K562 (cell line): Measurements from ENCODE around the gene SLC20A1. TPM values are rescaled to one million over a fixed set of nuclear protein-coding genes. Genes with fewer than 3 reads are reported as not detected.

Experiments
- C11orf30 ChIP-seq: fragments of 450-650 bp; IDR thresholded peaks from 2 replicates; pipeline ENCODE4 v1.6.1; 2016; ENCODE audit warnings: low read depth, mild to moderate bottlenecking
- CHD4 ChIP-seq: fragments of 200-600 bp; sonication (generic); IDR thresholded peaks from 3 replicates; pipeline ENCODE4 v1.6.1; 2012; ENCODE audit warnings: low read depth, mild to moderate bottlenecking, mixed read lengths, low read length, inconsistent platforms; ENCODE audit not compliant: insufficient read depth, insufficient replicate concordance, poor library complexity, severe bottlenecking
- EHMT2 ChIP-seq: fragments of 450-650 bp; IDR thresholded peaks from 2 replicates; pipeline ENCODE4 v1.6.1; 2018; ENCODE audit warnings: antibody characterized with exemption
- HNRNPL ChIP-seq: fragments of 200-400 bp; formaldehyde crosslinking; IDR thresholded peaks from 2 replicates; pipeline ENCODE4 v1.6.1; 2017; ENCODE audit warnings: low read depth, mild to moderate bottlenecking, low read length
- NCOA6 ChIP-seq: fragments of 450-650 bp; IDR thresholded peaks from 2 replicates; pipeline ENCODE4 v1.6.1; 2017; ENCODE audit warnings: mild to moderate bottlenecking
- NFXL1 ChIP-seq: fragments of 450-650 bp; formaldehyde crosslinking; IDR thresholded peaks from 2 replicates; pipeline ENCODE4 v1.4.0; 2021; ENCODE audit warnings: mild to moderate bottlenecking
- NONO ChIP-seq, 2 experiments: fragments of 200-400 bp in 1 of 2; fragments of 450-650 bp in 1 of 2; formaldehyde crosslinking in 1 of 2; IDR thresholded peaks; 2 replicates each; pipeline ENCODE4 v1.6.1; 2017; ENCODE audit warnings: low read depth in 2 of 2, mild to moderate bottlenecking in 2 of 2, moderate library complexity in 2 of 2, low read length in 1 of 2
- SMARCA4 ChIP-seq: fragments of 450-650 bp; IDR thresholded peaks from 2 replicates; pipeline ENCODE4 v1.6.1; 2016
- SRSF1 ChIP-seq: fragments of 200-400 bp; formaldehyde crosslinking; IDR thresholded peaks from 2 replicates; pipeline ENCODE4 v1.6.1; 2017; ENCODE audit warnings: mild to moderate bottlenecking, low read depth, low read length, moderate library complexity
- TAF15 ChIP-seq: fragments of 200-400 bp; formaldehyde crosslinking; IDR thresholded peaks from 2 replicates; pipeline ENCODE4 v1.6.1; 2017; ENCODE audit warnings: mild to moderate bottlenecking, low read depth, low read length, moderate library complexity
- ZNF263 ChIP-seq: sonication (generic); formaldehyde crosslinking; IDR thresholded peaks from 2 replicates; pipeline ENCODE4 v1.8.0; 2022; ENCODE audit warnings: mild to moderate bottlenecking, missing genetic modification reagents, borderline replicate concordance
- ZNF589 ChIP-seq: fragments of 200-800 bp; sonication (Bioruptor generic); IDR thresholded peaks from 2 replicates; pipeline ENCODE4 v1.6.1; 2016; ENCODE audit warnings: low read depth, missing genetic modification characterization, missing compliant biosample characterization
- polyA plus RNA-seq, 8 experiments: library from polyadenylated mRNA; depleted of rRNA in 4 of 8; stranded (reverse) in 5 of 8; unstranded in 3 of 8; fragments of >200 nt; fragmentation: Nextera tagmentation in 2 of 8; fragmentation: Illumina TruSeq in 1 of 8; extraction: Ambion mirVana in 2 of 8; extraction: Trizol in 1 of 8; gene quantifications; 2 replicates each; pipeline versions ENCODE4 v1.2.1 to v1.2.3, GENCODE V29; 2011 to 2014; ENCODE audit warnings: inconsistent platforms in 1 of 8, missing spikeins in 1 of 8
- total RNA-seq, 7 experiments: library from RNA; depleted of rRNA in 6 of 7; stranded (reverse); fragments of >200 nt in 6 of 7; fragmentation: Illumina TruSeq in 2 of 7; extraction: Trizol in 2 of 7; gene quantifications; 2 replicates each; pipeline versions ENCODE4 v1.2.1 to v1.2.3, GENCODE V29; 2011 to 2021; ENCODE audit warnings: low replicate concordance in 1 of 7
- TF ChIP-seq, protein P1 (sequence below), 2 experiments: fragments of 450-650 bp; IDR thresholded peaks; 2 replicates each; pipeline ENCODE4 v1.6.1; 2016; ENCODE audit warnings: mild to moderate bottlenecking in 2 of 2, borderline replicate concordance in 1 of 2, low read depth in 1 of 2, moderate library complexity in 1 of 2
- TF ChIP-seq, protein P2 (sequence below): fragments of 250-450 bp; sonication (Bioruptor Pico); IDR thresholded peaks from 2 replicates; pipeline ENCODE4 v1.4.0; 2020; ENCODE audit warnings: borderline replicate concordance
- TF ChIP-seq, protein P3 (sequence below): fragments of 250-450 bp; sonication (Bioruptor Pico); IDR thresholded peaks from 2 replicates; pipeline ENCODE4 v1.4.0; 2020; ENCODE audit warnings: mild to moderate bottlenecking, moderate library complexity

The SLC20A1 gene
- total and polyA plus RNA-seq, 9 of the 15 experiments (the other 6 are each of a cell fraction or from before 2014, with no cell fraction given): 53.8 to 150 (median 74.7) TPM

DNA sequence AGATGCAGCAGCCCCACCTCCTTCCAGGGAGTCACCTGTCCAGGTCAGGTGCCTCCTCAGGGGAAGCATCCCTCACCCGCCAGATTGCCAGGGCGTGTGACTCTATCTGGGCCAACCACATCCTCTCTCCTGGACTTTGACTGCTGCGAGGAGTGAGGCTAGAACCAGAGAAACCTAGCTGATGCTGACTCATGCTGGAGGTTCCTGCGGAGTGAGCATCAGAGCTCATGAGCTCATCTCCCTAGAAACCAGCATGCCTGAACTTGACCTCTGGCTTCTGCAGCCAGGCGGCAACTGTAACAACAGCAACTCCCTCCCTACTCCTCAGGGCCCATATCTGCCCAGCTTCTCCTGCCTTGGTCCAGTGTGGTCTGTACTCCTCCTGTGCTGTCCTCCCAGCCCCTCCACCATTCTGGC lies 46.8 kb downstream of the SLC20A1 start (continued):
- TF ChIP-seq CHD4 (no peak), NONO (IDR thresholded peaks at IDR 0.05; ENCODE audit: low read depth in 2 of 2, low read length in 1 of 2) (no peak), EHMT2 (peak; percentile 31; the same call in 1 of the 2 replicates), SRSF1 (no peak), NCOA6 (no peak), ZNF589 (CRISPR knock-in tag) (no peak), NFXL1 (CRISPR knock-in tag) (no peak), C11orf30 (peak; percentile 98), ZNF263 (no peak), HNRNPL (no peak), TAF15 (no peak), SMARCA4 (peak; percentile 74)
- TF ChIP-seq, protein P1, sequence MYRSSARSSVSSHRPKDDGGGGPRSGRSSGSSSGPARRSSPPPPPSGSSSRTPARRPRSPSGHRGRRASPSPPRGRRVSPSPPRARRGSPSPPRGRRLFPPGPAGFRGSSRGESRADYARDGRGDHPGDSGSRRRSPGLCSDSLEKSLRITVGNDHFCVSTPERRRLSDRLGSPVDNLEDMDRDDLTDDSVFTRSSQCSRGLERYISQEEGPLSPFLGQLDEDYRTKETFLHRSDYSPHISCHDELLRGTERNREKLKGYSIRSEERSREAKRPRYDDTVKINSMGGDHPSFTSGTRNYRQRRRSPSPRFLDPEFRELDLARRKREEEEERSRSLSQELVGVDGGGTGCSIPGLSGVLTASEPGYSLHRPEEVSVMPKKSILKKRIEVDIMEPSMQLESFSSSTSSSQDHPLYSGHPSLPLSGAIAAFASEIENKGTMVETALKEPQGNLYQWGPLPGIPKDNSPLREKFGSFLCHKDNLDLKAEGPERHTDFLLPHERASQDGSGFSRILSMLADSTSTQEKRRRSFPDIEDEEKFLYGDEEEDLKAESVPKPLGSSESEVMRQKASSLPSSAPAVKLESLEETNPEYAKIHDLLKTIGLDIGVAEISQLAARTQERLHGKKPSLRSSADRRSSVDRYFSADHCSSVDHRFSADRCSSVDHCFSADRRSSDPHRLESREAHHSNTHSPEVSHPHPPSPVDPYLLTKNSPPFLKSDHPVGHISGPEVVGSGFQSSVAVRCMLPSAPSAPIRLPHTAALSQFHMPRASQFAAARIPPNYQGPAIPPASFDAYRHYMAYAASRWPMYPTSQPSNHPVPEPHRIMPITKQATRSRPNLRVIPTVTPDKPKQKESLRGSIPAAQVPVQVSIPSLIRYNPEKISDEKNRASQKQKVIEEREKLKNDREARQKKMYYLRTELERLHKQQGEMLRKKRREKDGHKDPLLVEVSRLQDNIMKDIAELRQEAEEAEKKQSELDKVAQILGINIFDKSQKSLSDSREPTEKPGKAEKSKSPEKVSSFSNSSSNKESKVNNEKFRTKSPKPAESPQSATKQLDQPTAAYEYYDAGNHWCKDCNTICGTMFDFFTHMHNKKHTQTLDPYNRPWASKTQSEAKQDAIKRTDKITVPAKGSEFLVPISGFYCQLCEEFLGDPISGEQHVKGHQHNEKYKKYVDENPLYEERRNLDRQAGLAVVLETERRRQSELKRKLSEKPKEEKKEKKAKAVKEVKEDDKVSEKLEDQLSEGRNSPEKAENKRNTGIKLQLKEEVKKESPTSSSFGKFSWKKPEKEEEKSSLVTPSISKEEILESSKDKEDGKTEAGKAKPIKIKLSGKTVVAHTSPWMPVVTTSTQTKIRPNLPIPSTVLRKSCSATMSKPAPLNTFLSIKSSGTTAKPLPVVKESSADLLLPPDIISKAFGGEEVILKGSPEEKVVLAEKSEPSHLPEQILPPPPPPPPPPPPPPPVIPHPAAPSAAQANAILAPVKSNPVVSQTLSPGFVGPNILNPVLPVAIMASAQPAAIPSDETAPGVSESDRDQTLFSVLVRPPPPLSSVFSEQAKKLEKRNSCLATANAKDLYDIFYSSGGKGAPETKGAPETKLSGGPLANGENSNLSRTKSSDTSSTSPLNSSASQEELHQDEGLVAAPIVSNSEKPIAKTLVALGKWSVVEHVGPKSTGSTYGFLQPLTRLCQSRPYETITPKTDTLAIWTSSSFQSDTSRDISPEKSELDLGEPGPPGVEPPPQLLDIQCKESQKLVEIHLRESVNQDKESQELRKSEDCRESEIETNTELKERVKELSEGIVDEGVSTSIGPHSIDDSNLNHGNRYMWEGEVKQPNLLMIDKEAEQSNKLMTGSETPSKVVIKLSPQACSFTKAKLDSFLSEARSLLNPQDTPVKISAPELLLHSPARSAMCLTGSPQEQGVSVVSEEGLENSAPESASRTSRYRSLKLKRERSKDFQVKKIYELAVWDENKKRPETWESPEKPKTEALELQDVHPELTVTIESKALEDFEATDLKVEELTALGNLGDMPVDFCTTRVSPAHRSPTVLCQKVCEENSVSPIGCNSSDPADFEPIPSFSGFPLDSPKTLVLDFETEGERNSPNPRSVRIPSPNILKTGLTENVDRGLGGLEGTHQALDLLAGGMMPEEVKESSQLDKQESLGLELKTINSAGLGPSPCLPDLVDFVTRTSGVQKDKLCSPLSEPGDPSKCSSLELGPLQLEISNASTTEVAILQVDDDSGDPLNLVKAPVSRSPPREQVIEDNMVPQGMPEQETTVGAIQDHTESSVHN (IDR thresholded peaks at IDR 0.05; ENCODE audit: borderline replicate concordance in 1 of 2, low read depth in 1 of 2): peak in 1 of 2 experiments; percentile 57; a peak in 1 of 4 replicates
- TF ChIP-seq, protein P2, sequence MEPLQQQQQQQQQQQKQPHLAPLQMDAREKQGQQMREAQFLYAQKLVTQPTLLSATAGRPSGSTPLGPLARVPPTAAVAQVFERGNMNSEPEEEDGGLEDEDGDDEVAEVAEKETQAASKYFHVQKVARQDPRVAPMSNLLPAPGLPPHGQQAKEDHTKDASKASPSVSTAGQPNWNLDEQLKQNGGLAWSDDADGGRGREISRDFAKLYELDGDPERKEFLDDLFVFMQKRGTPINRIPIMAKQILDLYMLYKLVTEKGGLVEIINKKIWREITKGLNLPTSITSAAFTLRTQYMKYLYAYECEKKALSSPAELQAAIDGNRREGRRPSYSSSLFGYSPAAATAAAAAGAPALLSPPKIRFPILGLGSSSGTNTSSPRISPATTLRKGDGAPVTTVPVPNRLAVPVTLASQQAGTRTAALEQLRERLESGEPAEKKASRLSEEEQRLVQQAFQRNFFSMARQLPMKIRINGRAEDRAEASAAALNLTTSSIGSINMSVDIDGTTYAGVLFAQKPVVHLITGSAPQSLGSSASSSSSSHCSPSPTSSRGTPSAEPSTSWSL (CRISPR knock-in tag): no peak
- TF ChIP-seq, protein P3, sequence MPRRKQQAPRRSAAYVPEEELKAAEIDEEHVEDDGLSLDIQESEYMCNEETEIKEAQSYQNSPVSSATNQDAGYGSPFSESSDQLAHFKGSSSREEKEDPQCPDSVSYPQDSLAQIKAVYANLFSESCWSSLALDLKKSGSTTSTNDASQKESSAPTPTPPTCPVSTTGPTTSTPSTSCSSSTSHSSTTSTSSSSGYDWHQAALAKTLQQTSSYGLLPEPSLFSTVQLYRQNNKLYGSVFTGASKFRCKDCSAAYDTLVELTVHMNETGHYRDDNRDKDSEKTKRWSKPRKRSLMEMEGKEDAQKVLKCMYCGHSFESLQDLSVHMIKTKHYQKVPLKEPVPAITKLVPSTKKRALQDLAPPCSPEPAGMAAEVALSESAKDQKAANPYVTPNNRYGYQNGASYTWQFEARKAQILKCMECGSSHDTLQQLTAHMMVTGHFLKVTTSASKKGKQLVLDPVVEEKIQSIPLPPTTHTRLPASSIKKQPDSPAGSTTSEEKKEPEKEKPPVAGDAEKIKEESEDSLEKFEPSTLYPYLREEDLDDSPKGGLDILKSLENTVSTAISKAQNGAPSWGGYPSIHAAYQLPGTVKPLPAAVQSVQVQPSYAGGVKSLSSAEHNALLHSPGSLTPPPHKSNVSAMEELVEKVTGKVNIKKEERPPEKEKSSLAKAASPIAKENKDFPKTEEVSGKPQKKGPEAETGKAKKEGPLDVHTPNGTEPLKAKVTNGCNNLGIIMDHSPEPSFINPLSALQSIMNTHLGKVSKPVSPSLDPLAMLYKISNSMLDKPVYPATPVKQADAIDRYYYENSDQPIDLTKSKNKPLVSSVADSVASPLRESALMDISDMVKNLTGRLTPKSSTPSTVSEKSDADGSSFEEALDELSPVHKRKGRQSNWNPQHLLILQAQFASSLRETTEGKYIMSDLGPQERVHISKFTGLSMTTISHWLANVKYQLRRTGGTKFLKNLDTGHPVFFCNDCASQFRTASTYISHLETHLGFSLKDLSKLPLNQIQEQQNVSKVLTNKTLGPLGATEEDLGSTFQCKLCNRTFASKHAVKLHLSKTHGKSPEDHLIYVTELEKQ (CRISPR knock-in tag): no peak
